Chondrocyte (in vitro differentiated cells): Measurements from ENCODE around the gene GABPB2. TPM values are rescaled to one million over a fixed set of nuclear protein-coding genes. Genes with fewer than 3 reads are reported as not detected.
A peak's percentile ranks its signal among the peaks of the same experiment; 100 is the strongest.

Experiments used
- DNase-seq: peaks from one replicate; pipeline ENCODE4 v3.0.0; 2021; ENCODE audit warnings: mixed read lengths, low spot score
- H3K27ac Mint-ChIP-seq: one replicate; pipeline ENCODE4 v1.8.0; 2021; ENCODE audit warnings: mild to moderate bottlenecking, moderate library complexity, mixed read lengths; ENCODE audit not compliant: unreplicated experiment
- H3K27me3 Mint-ChIP-seq: 2 replicates; pipeline ENCODE4 v1.8.0; 2021; ENCODE audit warnings: low read depth, mixed read lengths
- H3K36me3 Mint-ChIP-seq: 2 replicates; pipeline ENCODE4 v1.8.0; 2021; ENCODE audit warnings: low read depth, mixed read lengths
- H3K4me1 Mint-ChIP-seq: 2 replicates; pipeline ENCODE4 v1.8.0; 2021; ENCODE audit warnings: low read depth, mild to moderate bottlenecking, mixed read lengths
- H3K4me3 Mint-ChIP-seq: one replicate; pipeline ENCODE4 v1.8.0; 2021; ENCODE audit warnings: mild to moderate bottlenecking, moderate library complexity, mixed read lengths; ENCODE audit not compliant: unreplicated experiment
- H3K9me3 Mint-ChIP-seq: 2 replicates; pipeline ENCODE4 v1.8.0; 2021; ENCODE audit warnings: low read depth, mixed read lengths
- total RNA-seq: library from RNA; stranded (reverse); gene quantifications from 3 replicates; pipeline ENCODE4 v1.2.1, GENCODE V29; 2021
- TF ChIP-seq, protein P1 (sequence below): fragments of 200-600 bp; sonication (generic); IDR thresholded peaks from 2 replicates; pipeline ENCODE4 v1.5.0; 2021; ENCODE audit warnings: antibody characterized with exemption, mild to moderate bottlenecking, moderate library complexity

The GABPB2 gene
- total RNA-seq, 1 donor from 2014 or later, result 8.2 TPM

GRCh38 chr1:151165738-151166504 is 95.4 kb downstream of the GABPB2 start, which contains the start of the genes LYSMD1 and SCNM1:
Gene LYSMD1 (minus strand): TSS chr1:151165902. CDS start chr1:151165258, 644 bp downstream.
Gene SCNM1 (plus strand): TSS chr1:151166144. CDS start chr1:151166153, 9 bp downstream.
- Mint-ChIP-seq H3K4me1 (peaks cover 34% of the 10 kb centered on the region), H3K9me3 (no peaks in the 10 kb centered on the region), H3K27me3 (no peaks in the 10 kb centered on the region), H3K4me3 (peak within 1 kb of the TSS; percentile 97), H3K36me3 (peaks cover 15% of the 10 kb centered on the region), H3K27ac (peak within 1 kb of the TSS; percentile 99)
- TF ChIP-seq, protein P1, sequence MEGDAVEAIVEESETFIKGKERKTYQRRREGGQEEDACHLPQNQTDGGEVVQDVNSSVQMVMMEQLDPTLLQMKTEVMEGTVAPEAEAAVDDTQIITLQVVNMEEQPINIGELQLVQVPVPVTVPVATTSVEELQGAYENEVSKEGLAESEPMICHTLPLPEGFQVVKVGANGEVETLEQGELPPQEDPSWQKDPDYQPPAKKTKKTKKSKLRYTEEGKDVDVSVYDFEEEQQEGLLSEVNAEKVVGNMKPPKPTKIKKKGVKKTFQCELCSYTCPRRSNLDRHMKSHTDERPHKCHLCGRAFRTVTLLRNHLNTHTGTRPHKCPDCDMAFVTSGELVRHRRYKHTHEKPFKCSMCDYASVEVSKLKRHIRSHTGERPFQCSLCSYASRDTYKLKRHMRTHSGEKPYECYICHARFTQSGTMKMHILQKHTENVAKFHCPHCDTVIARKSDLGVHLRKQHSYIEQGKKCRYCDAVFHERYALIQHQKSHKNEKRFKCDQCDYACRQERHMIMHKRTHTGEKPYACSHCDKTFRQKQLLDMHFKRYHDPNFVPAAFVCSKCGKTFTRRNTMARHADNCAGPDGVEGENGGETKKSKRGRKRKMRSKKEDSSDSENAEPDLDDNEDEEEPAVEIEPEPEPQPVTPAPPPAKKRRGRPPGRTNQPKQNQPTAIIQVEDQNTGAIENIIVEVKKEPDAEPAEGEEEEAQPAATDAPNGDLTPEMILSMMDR, result no peak
- peak; percentile 98 for DNase-seq

- no peaks in the 10 kb centered on the region for H3K27me3 Mint-ChIP-seq
- H3K9me3 Mint-ChIP-seq, result no peaks in the 10 kb centered on the region
- H3K4me1 Mint-ChIP-seq, result peaks cover 34% of the 10 kb centered on the region
- H3K36me3 Mint-ChIP-seq, result peaks cover 13% of the 10 kb centered on the region
- peak overlapping the region; percentile 99 for H3K27ac Mint-ChIP-seq
- no peak for DNase-seq
- H3K4me3 Mint-ChIP-seq, result peak overlapping the region; percentile 97
- TF ChIP-seq, protein P1, result no peak
Measured at GRCh38 chr1:151166505-151166956, 96.0 kb downstream of the GABPB2 start.

DNA sequence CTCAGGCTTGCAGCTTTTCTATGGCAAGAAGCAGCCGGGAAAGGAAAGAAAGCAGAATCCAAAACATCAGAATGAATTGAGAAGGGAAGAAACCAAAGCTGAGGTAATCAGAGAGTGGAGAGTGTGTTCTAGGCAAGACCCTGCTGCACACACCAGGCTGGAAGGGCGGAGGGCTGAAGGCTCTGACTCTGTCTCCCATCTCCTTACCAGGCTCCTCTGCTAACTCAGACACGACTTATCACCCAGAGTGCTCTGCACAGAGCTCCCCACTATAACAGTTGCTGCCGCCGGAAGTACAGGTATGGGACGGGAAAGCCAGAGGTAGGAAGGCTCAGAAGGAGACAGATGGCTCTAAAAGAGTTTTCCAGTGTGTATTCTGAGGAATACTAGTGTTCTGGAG is 96.6 kb downstream of the GABPB2 start:
- DNase-seq, result no peak
- Mint-ChIP-seq H3K36me3 (peaks cover 10% of the 10 kb centered on the region), H3K27ac (peak overlapping the region; percentile 99), H3K27me3 (no peaks in the 10 kb centered on the region), H3K9me3 (no peaks in the 10 kb centered on the region), H3K4me1 (peaks cover 34% of the 10 kb centered on the region), H3K4me3 (peak overlapping the region; percentile 97)
- TF ChIP-seq, protein P1, result no peak

DNA sequence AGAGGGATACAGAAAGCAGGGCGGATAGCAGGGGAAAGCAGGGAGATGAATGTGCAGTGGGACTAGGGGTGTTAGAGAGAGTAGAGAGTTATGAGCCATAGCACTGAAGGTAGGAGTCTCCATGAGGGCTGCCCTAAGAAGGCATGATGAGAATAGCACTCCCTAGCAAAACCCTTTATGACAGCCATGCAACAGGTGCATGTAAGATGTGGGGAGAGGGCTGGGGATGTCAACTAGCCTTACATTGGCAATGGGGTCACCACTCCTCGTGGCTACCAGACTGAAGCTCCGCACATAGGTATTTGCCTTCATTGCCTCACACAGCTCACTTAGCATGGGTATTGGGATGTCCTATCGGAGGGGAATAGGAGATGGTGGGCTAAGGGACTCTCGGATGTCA is 100.6 kb downstream of the GABPB2 start:
- Mint-ChIP-seq H3K27ac (no peak overlapping the region), H3K4me1 (peaks cover 12% of the 10 kb centered on the region), H3K36me3 (peaks cover 13% of the 10 kb centered on the region), H3K4me3 (no peak overlapping the region), H3K9me3 (no peaks in the 10 kb centered on the region), H3K27me3 (no peaks in the 10 kb centered on the region)
- TF ChIP-seq, protein P1, result no peak
- no peak for DNase-seq

Other genes starting within 250 kb of the GABPB2 start
- 32.6 to 33.3 TPM (median 32.9 TPM) in 3 replicates for gene ARNT, start 194.2 kb upstream of the GABPB2 start, total RNA-seq
- gene CTXND2, start 183.6 kb upstream of the GABPB2 start, total RNA-seq, result not detected in 3 replicates
- 35.0 to 44.1 TPM (median 35.9 TPM) in 3 replicates for gene SETDB1, start 144.4 kb upstream of the GABPB2 start, total RNA-seq
- 199 to 223 TPM (median 217 TPM) in 3 replicates for gene CERS2, start 95.9 kb upstream of the GABPB2 start, total RNA-seq
- gene ANXA9, start 88.5 kb upstream of the GABPB2 start, total RNA-seq, result 0.54 TPM in 1 of 3 replicates, not detected in the others
- gene MINDY1, start 63.9 kb upstream of the GABPB2 start, total RNA-seq, result 12.5 to 18.2 TPM (median 14.8 TPM) in 3 replicates
- gene PRUNE1, start 62.3 kb upstream of the GABPB2 start, total RNA-seq, result 14.1 to 15.4 TPM (median 15.3 TPM) in 3 replicates
- 0.36 to 0.63 TPM (median 0.62 TPM) in 3 replicates for gene BNIPL, start 34.2 kb upstream of the GABPB2 start, total RNA-seq
- 2.8 to 5.9 TPM (median 3.1 TPM) in 3 replicates for gene C1orf56, start 23.0 kb upstream of the GABPB2 start, total RNA-seq
- gene CDC42SE1, start 11.1 kb upstream of the GABPB2 start, total RNA-seq, result 60.1 to 76.7 TPM (median 76.6 TPM) in 3 replicates
- gene MLLT11, start 10.4 kb upstream of the GABPB2 start, total RNA-seq, result 42.8 to 49.9 TPM (median 42.8 TPM) in 3 replicates
- gene SEMA6C, start 75.9 kb downstream of the GABPB2 start, total RNA-seq, result 7.0 to 9.2 TPM (median 8.9 TPM) in 3 replicates
- gene TNFAIP8L2, start 85.9 kb downstream of the GABPB2 start, total RNA-seq, result not detected in 3 replicates
- 9.3 to 10.0 TPM (median 9.9 TPM) in 3 replicates for gene LYSMD1, start 95.1 kb downstream of the GABPB2 start, total RNA-seq
- 39.6 to 44.3 TPM (median 40.7 TPM) in 3 replicates for gene SCNM1, start 95.4 kb downstream of the GABPB2 start, total RNA-seq
- gene TMOD4, start 105.2 kb downstream of the GABPB2 start, total RNA-seq, result 0.60 to 1.9 TPM in 2 of 3 replicates, not detected in the other
- gene VPS72, start 119.4 kb downstream of the GABPB2 start, total RNA-seq, result 40.4 to 70.5 TPM (median 64.0 TPM) in 3 replicates
- gene PIP5K1A, start 127.8 kb downstream of the GABPB2 start, total RNA-seq, result 72.8 to 89.9 TPM (median 80.0 TPM) in 3 replicates
- 111 to 144 TPM (median 113 TPM) in 3 replicates for gene PSMD4, start 184.0 kb downstream of the GABPB2 start, total RNA-seq
- 17.5 to 19.3 TPM (median 18.6 TPM) in 3 replicates for gene ZNF687, start 211.5 kb downstream of the GABPB2 start, total RNA-seq